ENCODE data around the gene CCDC93. TPM values are rescaled to one million over a fixed set of nuclear protein-coding genes. Genes with fewer than 3 reads are reported as not detected.

The CCDC93 gene
- total RNA-seq, 2 donors from 2014 or later, result 11.0 to 21.7 TPM

DNA sequence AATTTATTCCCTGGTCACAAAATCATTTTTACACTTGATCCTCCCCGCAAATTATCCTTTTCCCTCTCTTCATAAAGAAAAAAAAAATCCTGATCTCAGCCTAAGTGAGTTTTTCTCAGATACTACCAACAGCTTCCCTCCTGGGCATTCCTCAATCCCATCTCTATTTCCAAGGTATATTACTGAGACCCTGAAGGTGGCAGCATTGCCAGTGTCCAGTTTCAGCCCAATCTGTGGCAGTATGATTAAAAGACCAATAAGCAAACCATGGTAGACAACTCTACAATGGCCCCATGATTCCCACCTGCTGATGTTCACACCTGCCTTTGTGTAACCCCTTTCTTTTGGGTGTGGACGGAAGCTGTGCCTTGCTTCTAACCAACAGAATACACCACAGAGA, 45.1 kb downstream of the CCDC93 start:
- no peak overlapping the region for H3K4me3 ChIP-seq
- H3K27me3 ChIP-seq (replicated peaks; ENCODE audit: insufficient read depth), result no peaks in the 10 kb centered on the region
- H3K36me3 ChIP-seq, result peaks cover 33% of the 10 kb centered on the region
- no peak for ATAC-seq (ENCODE audit: insufficient number of reproducible peaks, low FRiP score, low read depth)
- no peaks in the 10 kb centered on the region for H3K4me1 ChIP-seq (ENCODE audit: control insufficient read depth in 1 of 2, low read depth in 2 of 2)
- TF ChIP-seq, protein P1, sequence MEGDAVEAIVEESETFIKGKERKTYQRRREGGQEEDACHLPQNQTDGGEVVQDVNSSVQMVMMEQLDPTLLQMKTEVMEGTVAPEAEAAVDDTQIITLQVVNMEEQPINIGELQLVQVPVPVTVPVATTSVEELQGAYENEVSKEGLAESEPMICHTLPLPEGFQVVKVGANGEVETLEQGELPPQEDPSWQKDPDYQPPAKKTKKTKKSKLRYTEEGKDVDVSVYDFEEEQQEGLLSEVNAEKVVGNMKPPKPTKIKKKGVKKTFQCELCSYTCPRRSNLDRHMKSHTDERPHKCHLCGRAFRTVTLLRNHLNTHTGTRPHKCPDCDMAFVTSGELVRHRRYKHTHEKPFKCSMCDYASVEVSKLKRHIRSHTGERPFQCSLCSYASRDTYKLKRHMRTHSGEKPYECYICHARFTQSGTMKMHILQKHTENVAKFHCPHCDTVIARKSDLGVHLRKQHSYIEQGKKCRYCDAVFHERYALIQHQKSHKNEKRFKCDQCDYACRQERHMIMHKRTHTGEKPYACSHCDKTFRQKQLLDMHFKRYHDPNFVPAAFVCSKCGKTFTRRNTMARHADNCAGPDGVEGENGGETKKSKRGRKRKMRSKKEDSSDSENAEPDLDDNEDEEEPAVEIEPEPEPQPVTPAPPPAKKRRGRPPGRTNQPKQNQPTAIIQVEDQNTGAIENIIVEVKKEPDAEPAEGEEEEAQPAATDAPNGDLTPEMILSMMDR (IDR thresholded peaks at IDR 0.05), result no peak
- no peaks in the 10 kb centered on the region for H3K9me3 ChIP-seq
- no peak overlapping the region for H3K27ac ChIP-seq
- DNase-seq (ENCODE audit: low spot score), result no peak

DNA sequence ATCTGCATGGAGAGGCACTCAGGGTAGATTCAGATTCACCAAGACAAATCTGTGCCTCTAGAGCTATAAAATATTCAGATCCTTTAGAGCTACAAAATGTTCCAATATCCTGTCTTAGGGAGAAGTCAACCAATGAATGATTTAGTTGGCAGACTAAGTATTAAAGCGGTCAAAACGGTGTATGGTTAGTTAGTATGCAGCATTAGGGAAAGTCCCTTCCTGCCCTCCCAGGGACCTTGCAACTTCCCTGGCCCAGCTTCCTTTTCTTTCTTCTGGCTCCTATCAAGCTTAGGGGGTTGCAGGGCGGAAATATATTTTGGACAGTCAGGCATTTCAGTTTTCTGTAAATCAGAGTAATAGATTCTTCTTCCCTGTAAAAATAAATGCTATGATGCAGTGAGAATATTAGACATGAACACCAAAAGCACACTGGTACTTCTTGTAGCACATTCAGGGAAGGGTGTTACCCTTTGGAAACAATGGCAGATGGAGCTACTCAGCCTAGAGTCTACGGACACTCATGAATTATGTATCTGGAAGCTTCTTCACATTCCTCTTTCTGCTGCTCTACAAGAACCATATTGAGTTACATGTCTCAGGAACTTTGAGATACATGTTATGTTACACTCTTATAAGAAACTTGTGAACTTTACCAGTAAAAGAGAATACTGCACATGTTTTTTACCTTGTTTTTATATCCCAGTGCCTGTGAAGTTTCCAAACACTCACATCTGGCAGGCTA, 45.7 kb downstream of the CCDC93 start:
- H3K4me3 ChIP-seq, result no peak overlapping the region
- no peaks in the 10 kb centered on the region for H3K9me3 ChIP-seq
- no peak overlapping the region for H3K27ac ChIP-seq
- no peak for DNase-seq (ENCODE audit: low spot score)
- no peaks in the 10 kb centered on the region for H3K27me3 ChIP-seq (replicated peaks; ENCODE audit: insufficient read depth)
- ATAC-seq (ENCODE audit: insufficient number of reproducible peaks, low FRiP score, low read depth), result no peak
- TF ChIP-seq, protein P1 (IDR thresholded peaks at IDR 0.05), result no peak
- peaks cover 31% of the 10 kb centered on the region for H3K36me3 ChIP-seq
- no peaks in the 10 kb centered on the region for H3K4me1 ChIP-seq (ENCODE audit: control insufficient read depth in 1 of 2, low read depth in 2 of 2)

DNA sequence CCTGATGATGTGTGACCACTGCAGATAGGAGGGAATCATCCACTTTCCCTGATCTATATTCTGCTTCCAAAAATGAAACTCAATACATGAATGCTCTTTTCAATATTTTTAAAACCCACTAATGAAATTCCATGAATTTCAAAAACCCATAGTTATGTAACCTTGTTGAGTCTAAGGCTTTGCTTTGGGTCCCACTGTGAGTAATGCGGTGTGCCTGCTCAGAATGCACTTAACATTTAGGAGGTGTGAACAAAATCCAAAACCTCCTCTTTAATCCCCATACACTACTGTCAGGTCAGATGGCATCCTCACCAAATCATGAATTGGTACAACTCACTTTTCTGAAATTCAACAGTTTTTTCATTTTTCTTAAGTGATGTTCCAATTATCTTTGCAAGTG, 50.4 kb downstream of the CCDC93 start:
- Histone ChIP-seq H3K36me3 (peaks cover 22% of the 10 kb centered on the region), H3K4me1 (ENCODE audit: control insufficient read depth in 1 of 2, low read depth in 2 of 2) (no peaks in the 10 kb centered on the region), H3K27me3 (replicated peaks; ENCODE audit: insufficient read depth) (no peaks in the 10 kb centered on the region), H3K4me3 (no peak overlapping the region), H3K27ac (no peak overlapping the region), H3K9me3 (no peaks in the 10 kb centered on the region)
- TF ChIP-seq, protein P1 (IDR thresholded peaks at IDR 0.05), result no peak
- ATAC-seq (ENCODE audit: insufficient number of reproducible peaks, low FRiP score, low read depth) (no peak), DNase-seq (ENCODE audit: low spot score) (no peak)

DNA sequence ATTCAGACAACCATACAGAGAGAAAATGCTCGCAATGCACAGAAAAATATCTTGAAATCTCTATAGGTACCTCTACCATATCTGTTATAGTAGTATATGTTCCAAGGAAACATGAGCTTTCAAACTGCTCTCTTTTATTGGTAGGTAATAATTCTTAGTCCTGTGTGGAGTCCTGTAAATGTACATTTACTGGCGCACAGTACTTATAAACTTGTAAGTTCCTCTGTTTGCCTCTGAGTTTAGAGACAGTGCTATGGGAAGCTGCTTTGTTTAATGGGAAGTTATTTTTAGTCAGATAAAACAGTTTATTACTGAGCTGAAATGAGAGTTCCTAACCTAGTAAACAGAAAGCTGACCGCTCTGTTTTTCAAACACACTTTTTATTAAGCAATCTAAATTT, 52.7 kb downstream of the CCDC93 start:
- Histone ChIP-seq H3K36me3 (peaks cover 31% of the 10 kb centered on the region), H3K4me3 (no peak overlapping the region), H3K4me1 (ENCODE audit: control insufficient read depth in 1 of 2, low read depth in 2 of 2) (no peaks in the 10 kb centered on the region), H3K9me3 (no peaks in the 10 kb centered on the region), H3K27me3 (replicated peaks; ENCODE audit: insufficient read depth) (no peaks in the 10 kb centered on the region), H3K27ac (no peak overlapping the region)
- TF ChIP-seq, protein P1 (IDR thresholded peaks at IDR 0.05), result no peak
- DNase-seq (ENCODE audit: low spot score) (no peak), ATAC-seq (ENCODE audit: insufficient number of reproducible peaks, low FRiP score, low read depth) (no peak)

DNA sequence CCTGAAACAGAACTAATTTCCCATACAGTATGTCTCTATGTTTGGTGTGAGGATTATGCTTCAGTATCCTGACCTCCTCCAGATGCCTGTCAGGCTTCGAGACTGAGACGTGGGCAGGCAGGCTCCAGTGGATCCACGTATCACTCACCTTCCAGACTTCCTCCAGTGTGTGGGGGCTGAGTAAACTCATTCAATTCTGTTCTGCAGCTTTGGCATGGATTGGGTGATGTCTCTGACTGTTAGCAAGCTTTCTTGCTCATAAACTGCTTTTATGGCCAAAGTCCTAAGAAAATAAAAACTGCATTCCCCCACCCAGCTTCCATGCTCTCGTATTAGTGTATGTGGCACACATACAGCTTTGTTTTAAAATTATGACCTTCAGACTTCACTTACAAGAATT, 53.6 kb downstream of the CCDC93 start:
- Histone ChIP-seq H3K9me3 (no peaks in the 10 kb centered on the region), H3K4me3 (no peak overlapping the region), H3K27ac (no peak overlapping the region), H3K27me3 (replicated peaks; ENCODE audit: insufficient read depth) (no peaks in the 10 kb centered on the region), H3K4me1 (ENCODE audit: control insufficient read depth in 1 of 2, low read depth in 2 of 2) (no peaks in the 10 kb centered on the region), H3K36me3 (peaks cover 38% of the 10 kb centered on the region)
- TF ChIP-seq, protein P1 (IDR thresholded peaks at IDR 0.05), result no peak
- no peak for DNase-seq (ENCODE audit: low spot score)
- no peak for ATAC-seq (ENCODE audit: insufficient number of reproducible peaks, low FRiP score, low read depth)
